Measurements from ENCODE around the gene DMD.

The DMD gene

DNA sequence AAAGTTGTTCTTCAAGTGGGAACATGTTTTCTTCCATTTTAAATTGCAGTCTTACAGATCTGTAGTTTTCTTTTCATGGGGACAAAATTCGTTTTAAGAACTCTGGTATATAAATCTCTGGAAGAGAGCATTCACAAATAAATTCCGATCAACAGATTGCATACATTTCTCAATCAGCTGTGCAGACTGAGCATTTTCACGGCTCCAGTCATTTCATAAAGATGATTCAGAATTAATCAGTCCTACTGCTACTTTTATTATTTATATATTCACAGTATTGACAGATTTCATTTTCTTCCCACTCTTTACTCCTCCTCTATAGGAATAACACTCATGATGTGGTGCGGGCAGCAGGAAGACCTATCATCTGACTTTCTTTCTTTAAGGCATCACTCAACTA lies 1604.6 kb downstream of the DMD start:
- TF ChIP-seq CTCF (IDR thresholded peaks at IDR 0.05; ENCODE audit: low read depth, low read length): no peak
- no peak overlapping the region for H3K4me3 ChIP-seq (replicated peaks in 1 of 2; ENCODE audit: low read depth in 2 of 2, low read length in 2 of 2)
- DNase-seq (ENCODE audit: low read depth in 2 of 2): peak in 1 of 2 donors; percentile 33

DNA sequence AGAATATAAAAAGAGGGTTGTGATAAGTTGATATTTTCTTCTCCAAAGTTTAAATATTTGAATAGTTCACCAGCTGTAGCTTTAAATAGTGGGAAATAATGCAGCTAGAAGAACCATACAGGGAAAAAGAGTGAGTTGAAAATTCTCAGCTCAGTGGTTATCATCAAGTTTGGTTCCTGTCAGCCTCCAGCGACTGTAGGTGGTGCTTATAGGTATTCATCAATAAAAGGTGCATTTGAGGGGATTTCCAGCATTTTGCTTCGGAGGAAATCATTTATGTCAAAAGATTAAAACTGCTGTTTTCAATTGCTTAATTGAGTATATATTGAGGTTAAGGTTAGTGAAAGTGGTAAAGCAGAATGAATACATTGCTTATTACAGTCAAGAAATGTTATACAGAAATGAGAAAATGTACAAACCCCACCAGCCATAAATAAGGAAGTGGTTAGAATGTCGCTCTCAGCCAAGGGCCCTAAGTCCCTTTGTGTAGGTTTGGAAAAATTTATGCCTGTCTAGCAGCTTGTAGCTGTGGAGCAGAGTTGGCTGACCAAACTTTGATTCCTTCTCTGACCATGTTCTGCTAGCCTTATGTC lies 1606.6 kb downstream of the DMD start:
- TF ChIP-seq CTCF (IDR thresholded peaks at IDR 0.05; ENCODE audit: low read depth, low read length): no peak

DNA sequence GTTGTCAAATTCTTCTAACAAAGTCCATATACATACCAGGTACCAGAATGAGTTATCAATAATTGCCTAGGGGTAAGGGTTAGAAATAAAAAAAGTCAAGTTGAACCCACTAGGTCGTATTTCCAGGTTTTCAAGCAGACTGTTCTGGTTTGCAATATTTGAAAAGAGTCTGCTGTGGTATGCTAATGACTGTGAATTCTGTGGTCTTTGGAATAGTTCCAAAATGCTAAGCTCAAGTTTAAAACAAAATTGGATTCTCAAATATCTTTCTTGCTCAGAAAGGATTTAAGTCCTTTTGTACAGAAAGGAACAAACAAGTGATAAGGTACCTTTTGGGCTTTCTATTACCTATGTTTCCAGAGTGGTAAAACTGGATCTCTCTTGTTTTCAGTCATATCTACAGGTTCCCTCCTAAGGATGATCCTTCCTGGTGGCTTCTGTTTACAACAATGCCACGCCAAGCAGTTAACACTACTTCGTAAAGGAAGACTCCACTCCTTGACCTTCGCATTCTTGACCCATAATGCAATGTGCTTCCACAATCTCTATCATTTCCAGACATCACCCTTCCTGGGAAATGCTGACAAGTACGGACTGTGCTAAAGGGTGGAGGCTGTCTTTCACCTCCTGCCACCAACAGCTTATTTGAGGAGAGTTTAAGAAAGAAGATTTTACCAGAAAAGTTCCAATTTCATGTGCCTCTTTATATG lies 1607.8 kb downstream of the DMD start:
- H3K4me3 ChIP-seq (replicated peaks in 1 of 2; ENCODE audit: low read depth in 2 of 2, low read length in 2 of 2): no peak overlapping the region
- DNase-seq (ENCODE audit: low read depth in 2 of 2): peak; percentile 11 to 35
- TF ChIP-seq CTCF (IDR thresholded peaks at IDR 0.05; ENCODE audit: low read depth, low read length): no peak

More for the DNA sequence above, 1606.6 kb downstream of the DMD start:
- no peak overlapping the region for H3K4me3 ChIP-seq (replicated peaks in 1 of 2; ENCODE audit: low read depth in 2 of 2, low read length in 2 of 2)
- DNase-seq (ENCODE audit: low read depth in 2 of 2): no peak

- no peak overlapping the region for H3K4me3 ChIP-seq (replicated peaks in 1 of 2; ENCODE audit: low read depth in 2 of 2, low read length in 2 of 2)
- no peak for TF ChIP-seq CTCF (IDR thresholded peaks at IDR 0.05; ENCODE audit: low read depth, low read length)
- no peak for DNase-seq (ENCODE audit: low read depth in 2 of 2)
These were observed 1610.5 kb downstream of the DMD start for GRCh38 chrX:31600823-31601222.

DNA sequence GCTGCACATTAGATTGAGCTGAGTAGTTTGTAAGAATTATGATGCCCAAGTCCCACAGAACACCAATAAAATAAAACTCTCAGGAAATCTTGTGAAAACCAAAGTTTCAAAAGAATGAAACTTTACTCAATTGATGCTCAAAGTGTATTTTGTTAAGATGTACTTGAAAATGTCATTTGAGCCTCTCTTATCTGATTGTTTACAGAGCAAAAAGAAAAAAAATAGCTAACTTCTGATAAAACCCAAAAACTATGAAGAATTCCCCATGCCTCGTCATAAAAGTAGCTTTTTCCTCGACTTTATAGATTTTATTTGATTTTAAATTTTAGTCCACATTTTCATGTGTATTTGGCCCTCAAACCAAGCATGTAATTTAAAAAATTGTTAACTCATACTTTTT lies 1618.0 kb downstream of the DMD start:
- H3K4me3 ChIP-seq (replicated peaks in 1 of 2; ENCODE audit: low read depth in 2 of 2, low read length in 2 of 2): no peak overlapping the region
- no peak for TF ChIP-seq CTCF (IDR thresholded peaks at IDR 0.05; ENCODE audit: low read depth, low read length)
- DNase-seq (ENCODE audit: low read depth in 2 of 2): no peak

- no peak for DNase-seq (ENCODE audit: low read depth in 2 of 2)
- H3K4me3 ChIP-seq (replicated peaks in 1 of 2; ENCODE audit: low read depth in 2 of 2, low read length in 2 of 2): no peak overlapping the region
- no peak for TF ChIP-seq CTCF (IDR thresholded peaks at IDR 0.05; ENCODE audit: low read depth, low read length)
These were observed 1620.0 kb downstream of the DMD start for GRCh38 chrX:31591355-31591754.
